22Rv1 (cell line): ENCODE results near the gene DIPK1B.

ENCODE experiments used
- ZFX ChIP-seq: fragments of 450-650 bp; IDR thresholded peaks from 2 replicates; pipeline ENCODE4 v1.6.1; 2017; ENCODE audit warnings: antibody characterized with exemption, borderline replicate concordance
- TF ChIP-seq, protein P1 (sequence below): fragments of 450-650 bp; IDR thresholded peaks from 2 replicates; pipeline ENCODE4 v1.5.1; 2017; ENCODE audit warnings: mild to moderate bottlenecking

DNA sequence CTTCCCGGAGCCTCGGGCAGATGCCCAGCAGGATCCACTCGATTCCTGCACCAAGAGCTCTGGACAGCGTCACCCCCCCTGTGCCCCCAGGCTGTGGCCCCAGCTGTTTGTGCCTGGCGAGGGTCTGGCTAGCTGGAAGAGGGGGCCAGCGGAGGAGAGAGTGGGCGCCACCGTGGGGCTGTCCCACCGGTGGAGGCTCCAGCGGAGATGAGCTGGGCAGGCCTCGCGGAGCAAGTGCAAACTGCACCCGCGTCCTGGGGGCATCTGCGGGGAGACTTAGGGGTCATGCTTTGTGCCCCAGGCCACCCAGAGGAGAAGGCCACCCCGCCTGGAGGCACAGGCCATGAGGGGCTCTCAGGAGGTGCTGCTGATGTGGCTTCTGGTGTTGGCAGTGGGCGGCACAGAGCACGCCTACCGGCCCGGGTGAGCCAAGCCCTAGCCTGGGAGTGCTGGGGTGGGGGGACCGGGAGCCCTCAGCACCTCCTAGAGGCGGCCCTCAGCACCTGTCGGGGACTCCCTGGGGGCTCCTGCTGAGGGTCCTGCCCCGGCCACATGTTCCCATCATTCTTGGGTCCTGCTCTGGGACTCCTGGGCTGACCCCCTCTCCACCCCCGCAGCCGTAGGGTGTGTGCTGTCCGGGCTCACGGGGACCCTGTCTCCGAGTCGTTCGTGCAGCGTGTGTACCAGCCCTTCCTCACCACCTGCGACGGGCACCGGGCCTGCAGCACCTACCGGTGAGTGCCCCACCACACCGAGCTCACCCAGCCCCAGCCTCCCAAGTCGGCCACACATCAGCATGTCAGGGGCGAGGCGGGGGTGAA is 44.2 kb upstream of the DIPK1B start:
- TF ChIP-seq, protein P1, sequence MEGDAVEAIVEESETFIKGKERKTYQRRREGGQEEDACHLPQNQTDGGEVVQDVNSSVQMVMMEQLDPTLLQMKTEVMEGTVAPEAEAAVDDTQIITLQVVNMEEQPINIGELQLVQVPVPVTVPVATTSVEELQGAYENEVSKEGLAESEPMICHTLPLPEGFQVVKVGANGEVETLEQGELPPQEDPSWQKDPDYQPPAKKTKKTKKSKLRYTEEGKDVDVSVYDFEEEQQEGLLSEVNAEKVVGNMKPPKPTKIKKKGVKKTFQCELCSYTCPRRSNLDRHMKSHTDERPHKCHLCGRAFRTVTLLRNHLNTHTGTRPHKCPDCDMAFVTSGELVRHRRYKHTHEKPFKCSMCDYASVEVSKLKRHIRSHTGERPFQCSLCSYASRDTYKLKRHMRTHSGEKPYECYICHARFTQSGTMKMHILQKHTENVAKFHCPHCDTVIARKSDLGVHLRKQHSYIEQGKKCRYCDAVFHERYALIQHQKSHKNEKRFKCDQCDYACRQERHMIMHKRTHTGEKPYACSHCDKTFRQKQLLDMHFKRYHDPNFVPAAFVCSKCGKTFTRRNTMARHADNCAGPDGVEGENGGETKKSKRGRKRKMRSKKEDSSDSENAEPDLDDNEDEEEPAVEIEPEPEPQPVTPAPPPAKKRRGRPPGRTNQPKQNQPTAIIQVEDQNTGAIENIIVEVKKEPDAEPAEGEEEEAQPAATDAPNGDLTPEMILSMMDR: no peak
- no peak for TF ChIP-seq ZFX
